ENCODE results near the gene SDE2.

DNA sequence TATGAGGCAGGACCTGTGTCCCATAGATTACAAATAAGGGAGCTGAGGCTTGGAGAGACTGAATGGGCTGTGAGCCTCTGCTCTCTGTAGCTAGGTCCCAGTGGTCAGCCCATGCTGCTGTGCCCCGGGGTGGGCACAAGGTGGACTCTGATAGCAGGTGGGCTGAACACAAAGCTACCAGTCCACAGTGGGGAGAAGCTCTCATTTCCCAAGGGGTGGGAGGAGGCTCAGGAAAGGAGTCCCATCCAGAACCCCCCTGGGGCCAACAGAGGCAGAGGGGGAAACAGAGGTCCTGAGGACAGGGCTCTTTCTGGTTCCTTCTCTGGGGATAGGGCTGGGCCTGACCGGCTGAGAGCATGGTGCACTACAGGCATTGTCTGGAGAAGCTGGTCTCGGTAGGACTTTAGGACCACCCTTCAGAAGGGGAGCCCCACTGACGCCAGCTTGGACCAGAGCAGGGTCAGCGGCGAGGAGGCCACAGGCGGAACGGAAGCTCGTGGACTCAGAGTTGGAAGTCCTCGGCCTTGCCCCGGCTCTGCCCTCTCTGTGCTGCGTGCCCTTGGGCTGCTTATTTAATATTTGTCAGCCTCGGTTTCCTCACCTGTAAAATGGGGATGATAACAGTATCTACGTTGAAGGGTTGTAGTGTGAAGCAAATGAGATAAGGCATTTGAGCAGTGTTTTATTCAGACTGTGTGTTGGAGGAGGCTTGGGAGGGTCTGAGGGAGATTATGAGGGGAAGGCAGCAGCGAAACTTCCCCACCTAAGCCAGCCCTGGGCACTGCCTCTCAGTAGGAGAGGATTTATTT lies 26.6 kb downstream of the SDE2 start:
- no peak for TF ChIP-seq POLR2AphosphoS5 (IDR thresholded peaks at IDR 0.05)
- no peak for TF ChIP-seq POLR2A (IDR thresholded peaks at IDR 0.05)
- TF ChIP-seq, protein P1, sequence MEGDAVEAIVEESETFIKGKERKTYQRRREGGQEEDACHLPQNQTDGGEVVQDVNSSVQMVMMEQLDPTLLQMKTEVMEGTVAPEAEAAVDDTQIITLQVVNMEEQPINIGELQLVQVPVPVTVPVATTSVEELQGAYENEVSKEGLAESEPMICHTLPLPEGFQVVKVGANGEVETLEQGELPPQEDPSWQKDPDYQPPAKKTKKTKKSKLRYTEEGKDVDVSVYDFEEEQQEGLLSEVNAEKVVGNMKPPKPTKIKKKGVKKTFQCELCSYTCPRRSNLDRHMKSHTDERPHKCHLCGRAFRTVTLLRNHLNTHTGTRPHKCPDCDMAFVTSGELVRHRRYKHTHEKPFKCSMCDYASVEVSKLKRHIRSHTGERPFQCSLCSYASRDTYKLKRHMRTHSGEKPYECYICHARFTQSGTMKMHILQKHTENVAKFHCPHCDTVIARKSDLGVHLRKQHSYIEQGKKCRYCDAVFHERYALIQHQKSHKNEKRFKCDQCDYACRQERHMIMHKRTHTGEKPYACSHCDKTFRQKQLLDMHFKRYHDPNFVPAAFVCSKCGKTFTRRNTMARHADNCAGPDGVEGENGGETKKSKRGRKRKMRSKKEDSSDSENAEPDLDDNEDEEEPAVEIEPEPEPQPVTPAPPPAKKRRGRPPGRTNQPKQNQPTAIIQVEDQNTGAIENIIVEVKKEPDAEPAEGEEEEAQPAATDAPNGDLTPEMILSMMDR (IDR thresholded peaks at IDR 0.05) = no peak
